ENCODE data around the gene GADL1.

GADL1 gene

DNA sequence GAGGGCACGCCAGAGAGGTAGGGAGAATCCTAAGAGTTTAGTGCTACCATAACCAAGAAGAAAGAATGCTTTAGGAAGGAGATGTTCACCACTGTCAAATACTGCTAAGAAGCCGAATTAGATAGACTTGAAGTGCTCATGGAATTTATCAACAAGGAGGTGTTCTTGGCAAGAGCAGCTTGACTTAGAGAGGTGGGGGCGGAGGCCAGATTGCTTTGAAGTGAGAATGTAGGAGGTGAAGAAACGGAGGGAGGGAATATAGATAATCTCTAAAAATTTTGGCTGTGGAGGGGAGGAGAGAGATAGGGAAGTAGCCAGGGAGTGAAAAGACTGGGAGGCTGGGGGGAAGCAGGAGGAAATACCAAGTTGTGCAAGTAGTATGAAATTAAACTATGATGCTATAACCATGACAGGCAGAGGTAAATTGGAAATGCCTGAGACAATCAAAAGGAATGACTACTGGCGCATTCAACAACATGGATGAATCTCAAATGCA lies 35.5 kb downstream of the GADL1 start:
- no peak overlapping the region for H3K4me3 Mint-ChIP-seq
- ATAC-seq (ENCODE audit: low read depth) (no peak), DNase-seq (ENCODE audit: low spot score in 2 of 2) (no peak)
- H3K27ac Mint-ChIP-seq: no peak overlapping the region
- peaks cover 4% of the 10 kb centered on the region for H3K27me3 Mint-ChIP-seq
- H3K4me1 Mint-ChIP-seq: no peaks in the 10 kb centered on the region
- no peaks in the 10 kb centered on the region for H3K9me3 Mint-ChIP-seq
- no peaks in the 10 kb centered on the region for H3K36me3 Mint-ChIP-seq

DNA sequence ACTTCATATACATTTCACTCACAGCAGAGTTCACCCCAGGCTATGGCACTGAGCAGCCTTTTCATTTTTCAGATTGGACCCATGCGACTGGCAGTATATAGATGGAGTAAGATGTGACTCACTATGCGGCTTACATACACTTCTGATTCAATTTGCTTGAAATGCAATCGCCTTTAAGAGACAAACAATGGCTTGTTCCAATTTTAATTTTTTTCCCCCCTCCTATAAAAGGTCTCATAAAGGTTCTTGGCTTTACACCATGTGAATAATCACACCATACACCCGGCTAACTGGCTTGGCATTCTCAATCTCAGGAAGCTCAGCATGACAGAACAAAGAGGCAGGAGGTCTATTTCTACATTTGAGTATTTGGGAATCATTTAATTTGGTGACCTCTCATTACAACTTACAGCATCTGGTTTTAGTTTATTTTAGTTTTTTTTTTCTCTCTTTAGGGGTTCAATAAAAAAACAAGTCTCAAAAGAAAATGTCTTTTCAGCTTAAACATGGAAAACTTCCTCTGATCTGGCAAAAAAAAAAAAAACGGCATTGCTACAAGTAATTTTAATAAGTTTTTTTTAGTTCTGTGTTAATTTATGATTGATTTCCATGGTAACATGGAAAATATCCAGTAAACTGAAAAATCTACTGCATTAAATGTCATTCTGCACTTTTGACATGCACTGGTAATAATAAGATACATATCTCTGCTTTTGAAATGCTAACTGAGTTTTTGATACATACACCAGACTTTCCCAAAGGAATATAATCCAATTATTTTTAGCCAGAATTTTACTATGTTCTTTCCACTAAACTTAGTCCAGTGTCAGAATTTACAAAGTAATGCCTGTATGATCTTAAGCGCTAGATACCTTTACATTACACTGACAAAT lies 38.8 kb downstream of the GADL1 start:
- Mint-ChIP-seq H3K4me3 (no peak overlapping the region), H3K4me1 (no peaks in the 10 kb centered on the region), H3K9me3 (no peaks in the 10 kb centered on the region), H3K27me3 (peaks cover 2% of the 10 kb centered on the region), H3K36me3 (no peaks in the 10 kb centered on the region), H3K27ac (no peak overlapping the region)
- ATAC-seq (ENCODE audit: low read depth): no peak
- DNase-seq (ENCODE audit: low spot score in 2 of 2): no peak

DNA sequence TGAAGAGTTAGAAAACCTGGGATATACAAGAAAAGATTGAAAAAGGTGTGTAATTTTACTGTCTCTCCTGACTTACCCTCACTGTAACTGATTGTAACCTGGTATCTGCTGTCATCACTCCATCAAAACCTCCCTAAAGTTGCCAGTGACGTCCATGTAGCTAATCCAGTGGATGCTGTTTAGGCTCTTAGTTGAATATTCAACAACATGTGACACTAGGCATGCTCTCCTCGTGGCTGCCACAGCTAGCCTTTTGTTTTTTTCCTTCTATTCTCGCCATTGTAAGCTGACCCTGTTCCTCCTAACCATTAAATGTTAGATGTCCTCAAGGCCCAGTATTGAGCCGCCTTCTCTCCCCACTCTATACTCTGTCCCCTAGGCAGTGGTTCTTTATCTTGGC lies 41.6 kb downstream of the GADL1 start:
- Mint-ChIP-seq H3K36me3 (no peaks in the 10 kb centered on the region), H3K4me1 (no peaks in the 10 kb centered on the region), H3K27ac (no peak overlapping the region), H3K27me3 (peaks cover 2% of the 10 kb centered on the region), H3K9me3 (no peaks in the 10 kb centered on the region), H3K4me3 (no peak overlapping the region)
- no peak for DNase-seq (ENCODE audit: low spot score in 2 of 2)
- no peak for ATAC-seq (ENCODE audit: low read depth)

DNA sequence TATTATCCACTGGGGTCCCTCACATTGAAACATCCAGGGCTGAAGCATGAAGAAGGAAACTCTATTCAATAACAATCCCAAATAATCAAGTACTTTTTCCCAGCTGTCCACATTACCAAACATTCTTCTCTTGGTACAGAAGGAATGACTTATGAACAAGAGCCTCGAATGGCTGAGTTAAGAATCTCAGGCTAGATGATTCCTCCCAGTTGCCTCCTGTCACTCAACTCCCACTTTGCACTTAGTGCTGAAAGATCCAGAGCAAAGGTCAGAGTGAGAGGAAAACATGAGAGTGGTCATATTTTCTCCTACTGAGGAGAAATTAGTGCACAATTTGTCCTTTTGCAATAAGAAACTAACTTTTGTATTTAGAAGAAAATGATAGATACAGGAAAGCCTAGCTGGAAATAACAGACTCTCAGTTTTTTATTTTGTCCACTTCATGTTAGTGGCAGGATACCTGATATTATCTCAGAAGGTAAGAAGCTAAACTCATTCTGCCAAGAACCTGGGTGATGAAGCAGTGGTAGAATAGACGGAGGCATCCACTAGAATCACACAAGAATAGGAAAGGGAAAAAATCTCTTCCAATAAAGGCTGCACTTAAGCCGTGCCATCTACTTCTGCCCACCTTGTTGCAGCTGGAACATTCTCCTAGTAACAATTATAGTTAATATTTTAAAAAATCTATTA lies 46.2 kb downstream of the GADL1 start:
- no peaks in the 10 kb centered on the region for H3K36me3 Mint-ChIP-seq
- no peaks in the 10 kb centered on the region for H3K4me1 Mint-ChIP-seq
- H3K9me3 Mint-ChIP-seq: no peaks in the 10 kb centered on the region
- ATAC-seq (ENCODE audit: low read depth): no peak
- DNase-seq (ENCODE audit: low spot score in 2 of 2): no peak
- no peak overlapping the region for H3K27ac Mint-ChIP-seq
- peaks cover 3% of the 10 kb centered on the region for H3K27me3 Mint-ChIP-seq
- no peak overlapping the region for H3K4me3 Mint-ChIP-seq

DNA sequence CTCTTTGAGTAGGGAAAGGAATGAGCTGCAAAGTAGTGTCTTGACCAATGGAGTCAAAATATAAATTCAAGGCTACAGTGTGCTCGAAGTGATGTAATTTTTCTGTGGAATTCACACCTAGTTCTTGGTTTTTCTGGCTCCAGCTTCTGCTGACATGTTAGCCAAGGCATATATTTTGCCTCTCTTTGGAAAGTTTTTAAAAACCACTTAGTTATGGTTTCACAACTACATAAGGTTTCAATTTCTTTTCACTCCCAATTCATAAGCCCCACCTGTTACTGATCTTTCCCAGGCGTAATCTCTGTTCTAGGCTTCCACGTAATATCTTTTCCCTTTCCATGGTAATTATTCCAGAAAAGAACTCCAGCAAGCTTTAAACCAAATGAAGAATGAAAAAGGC lies 46.9 kb downstream of the GADL1 start:
- no peak for ATAC-seq (ENCODE audit: low read depth)
- DNase-seq (ENCODE audit: low spot score in 2 of 2): no peak
- Mint-ChIP-seq H3K36me3 (no peaks in the 10 kb centered on the region), H3K4me3 (no peak overlapping the region), H3K27me3 (peaks cover 3% of the 10 kb centered on the region), H3K27ac (no peak overlapping the region), H3K9me3 (no peaks in the 10 kb centered on the region), H3K4me1 (no peaks in the 10 kb centered on the region)

DNA sequence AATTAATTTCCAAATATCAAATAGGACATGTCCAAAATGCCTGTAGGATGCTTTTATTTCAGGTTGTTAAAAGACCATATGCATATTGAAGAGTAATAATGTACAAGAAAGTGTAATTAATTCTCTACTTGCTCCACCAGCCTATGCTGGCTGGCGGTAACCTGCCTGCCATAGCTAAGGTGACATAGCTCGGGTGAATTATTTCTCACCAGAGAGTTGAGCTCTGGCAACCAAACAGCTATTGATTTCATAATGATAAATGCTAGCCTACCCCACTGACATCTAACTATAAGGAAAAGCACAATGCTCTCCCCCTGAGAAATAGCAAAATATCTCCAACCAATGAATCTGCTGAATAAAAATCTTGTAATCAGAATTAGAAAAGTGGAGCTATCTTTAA lies 48.9 kb downstream of the GADL1 start:
- no peak for ATAC-seq (ENCODE audit: low read depth)
- no peak for DNase-seq (ENCODE audit: low spot score in 2 of 2)
- H3K9me3 Mint-ChIP-seq: no peaks in the 10 kb centered on the region
- H3K27ac Mint-ChIP-seq: no peak overlapping the region
- H3K4me3 Mint-ChIP-seq: no peak overlapping the region
- H3K27me3 Mint-ChIP-seq: peaks cover 3% of the 10 kb centered on the region
- no peaks in the 10 kb centered on the region for H3K36me3 Mint-ChIP-seq
- no peaks in the 10 kb centered on the region for H3K4me1 Mint-ChIP-seq

DNA sequence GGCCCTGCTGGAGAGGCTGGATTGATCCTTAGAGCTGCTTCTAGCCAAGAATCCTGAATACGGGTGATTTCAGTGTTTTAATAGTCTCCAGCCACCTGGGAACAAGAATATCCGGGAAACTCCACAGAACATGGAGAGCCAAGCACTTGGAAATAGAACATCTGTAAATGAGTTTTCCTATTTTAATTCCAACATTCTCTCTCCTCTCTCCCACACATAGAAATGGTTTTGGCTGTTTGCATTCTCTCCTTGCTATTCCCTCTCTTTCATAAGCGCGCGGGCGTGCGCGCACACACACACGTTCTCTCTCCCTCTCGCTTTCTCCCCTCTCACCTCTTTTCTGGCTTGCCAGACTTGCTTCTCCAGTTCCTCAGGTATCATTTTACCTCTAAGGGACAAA lies 50.6 kb downstream of the GADL1 start:
- Mint-ChIP-seq H3K27ac (no peak overlapping the region), H3K4me3 (no peak overlapping the region), H3K27me3 (peaks cover 6% of the 10 kb centered on the region), H3K9me3 (no peaks in the 10 kb centered on the region), H3K4me1 (no peaks in the 10 kb centered on the region), H3K36me3 (no peaks in the 10 kb centered on the region)
- ATAC-seq (ENCODE audit: low read depth) (no peak), DNase-seq (ENCODE audit: low spot score in 2 of 2) (no peak)

DNA sequence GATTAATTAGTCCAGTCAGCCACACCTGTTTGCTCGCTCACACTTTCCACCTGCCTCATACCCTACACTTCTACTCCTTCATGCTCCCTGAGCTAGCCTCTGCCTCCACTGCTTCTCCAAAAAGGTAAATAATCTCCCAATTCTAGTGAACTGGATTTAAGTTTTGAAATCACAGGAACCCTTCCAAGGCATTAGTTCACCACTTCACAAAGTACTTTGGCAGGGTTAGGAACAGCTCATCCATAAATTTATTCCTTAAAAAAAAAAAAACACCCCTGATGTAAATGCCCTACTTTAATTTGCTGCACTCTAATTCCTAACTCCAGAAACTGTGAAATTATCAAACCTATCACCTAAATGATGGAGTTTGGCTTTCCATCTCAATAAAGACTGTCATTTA lies 58.3 kb downstream of the GADL1 start:
- no peak overlapping the region for H3K27ac Mint-ChIP-seq
- ATAC-seq (ENCODE audit: low read depth): no peak
- H3K4me3 Mint-ChIP-seq: no peak overlapping the region
- H3K36me3 Mint-ChIP-seq: no peaks in the 10 kb centered on the region
- no peaks in the 10 kb centered on the region for H3K4me1 Mint-ChIP-seq
- DNase-seq (ENCODE audit: low spot score in 2 of 2): no peak
- peaks cover 13% of the 10 kb centered on the region for H3K27me3 Mint-ChIP-seq
- no peaks in the 10 kb centered on the region for H3K9me3 Mint-ChIP-seq

DNA sequence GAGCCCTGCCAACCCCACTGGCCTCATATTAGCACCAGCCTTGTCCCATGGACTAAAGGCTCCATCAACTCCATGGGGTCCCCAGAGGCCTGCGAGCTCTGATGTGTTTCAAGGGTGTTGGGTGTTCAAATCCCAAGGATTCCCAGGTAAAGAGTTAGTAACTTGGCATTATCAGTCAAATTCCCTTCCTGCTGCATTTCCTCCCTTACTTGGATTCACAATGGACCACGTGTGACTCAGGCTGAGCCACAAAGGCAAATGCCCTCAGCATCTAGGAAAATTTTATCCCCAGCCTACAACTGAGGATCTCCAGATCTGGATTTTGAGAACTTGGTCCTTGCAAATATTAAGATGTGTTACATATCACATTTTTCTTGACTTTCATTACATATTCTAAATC lies 58.8 kb downstream of the GADL1 start:
- DNase-seq (ENCODE audit: low spot score in 2 of 2) (no peak), ATAC-seq (ENCODE audit: low read depth) (no peak)
- H3K27me3 Mint-ChIP-seq: peaks cover 14% of the 10 kb centered on the region
- H3K27ac Mint-ChIP-seq: no peak overlapping the region
- no peaks in the 10 kb centered on the region for H3K36me3 Mint-ChIP-seq
- H3K4me3 Mint-ChIP-seq: no peak overlapping the region
- no peaks in the 10 kb centered on the region for H3K4me1 Mint-ChIP-seq
- H3K9me3 Mint-ChIP-seq: no peaks in the 10 kb centered on the region

DNA sequence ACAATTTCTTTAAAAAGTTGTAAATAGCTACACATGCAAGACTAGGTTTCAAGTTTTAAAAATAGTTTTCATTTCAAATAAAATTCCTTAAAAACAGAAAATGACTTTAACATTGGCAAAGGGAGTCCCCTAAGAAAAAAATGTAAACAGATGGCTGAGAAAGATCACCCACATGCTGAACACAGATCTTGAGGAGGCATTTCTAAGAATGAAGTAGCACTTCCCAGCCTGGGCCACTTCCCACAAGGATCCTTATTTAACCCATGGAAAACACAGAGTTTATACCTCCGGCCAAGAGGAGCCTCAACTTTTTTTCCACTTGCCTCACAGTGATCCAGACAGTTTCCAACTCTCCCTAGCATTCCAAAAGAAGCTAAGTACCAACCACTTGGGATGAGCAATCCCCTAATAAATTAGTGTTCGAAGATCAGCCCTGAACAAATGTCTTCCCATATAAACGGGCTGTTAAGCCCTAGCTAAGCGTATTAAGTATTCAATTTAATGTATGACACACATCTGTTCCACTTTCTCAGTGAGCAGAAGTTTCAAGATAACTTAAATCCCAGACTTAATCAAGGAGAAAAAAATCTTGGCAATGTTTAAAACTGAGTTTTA lies 61.4 kb downstream of the GADL1 start:
- no peaks in the 10 kb centered on the region for H3K36me3 Mint-ChIP-seq
- no peak overlapping the region for H3K27ac Mint-ChIP-seq
- H3K4me1 Mint-ChIP-seq: no peaks in the 10 kb centered on the region
- no peak overlapping the region for H3K4me3 Mint-ChIP-seq
- no peak for DNase-seq (ENCODE audit: low spot score in 2 of 2)
- no peaks in the 10 kb centered on the region for H3K9me3 Mint-ChIP-seq
- ATAC-seq (ENCODE audit: low read depth): no peak
- H3K27me3 Mint-ChIP-seq: peaks cover 12% of the 10 kb centered on the region

DNA sequence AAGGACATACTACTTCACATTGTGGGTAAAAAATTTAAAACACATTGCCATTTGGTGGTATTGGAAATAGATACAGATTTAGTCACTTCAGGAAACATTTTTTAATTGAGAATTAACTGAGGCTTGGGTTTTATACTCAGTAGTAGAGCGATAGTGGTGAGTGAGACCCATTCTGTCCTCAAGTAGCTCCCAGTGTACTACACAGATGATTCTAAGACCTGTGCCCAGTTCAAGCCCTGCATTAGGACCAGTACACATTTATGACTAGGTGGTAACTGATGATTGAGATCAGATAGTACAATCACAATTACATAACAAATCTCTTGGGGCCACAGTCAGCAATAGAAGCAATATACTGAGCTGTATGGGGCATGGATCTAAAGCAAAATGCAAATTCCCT lies 67.4 kb downstream of the GADL1 start:
- Mint-ChIP-seq H3K27me3 (peaks cover 10% of the 10 kb centered on the region), H3K4me1 (no peaks in the 10 kb centered on the region), H3K36me3 (no peaks in the 10 kb centered on the region), H3K27ac (no peak overlapping the region), H3K4me3 (no peak overlapping the region), H3K9me3 (no peaks in the 10 kb centered on the region)
- ATAC-seq (ENCODE audit: low read depth): no peak
- no peak for DNase-seq (ENCODE audit: low spot score in 2 of 2)

DNA sequence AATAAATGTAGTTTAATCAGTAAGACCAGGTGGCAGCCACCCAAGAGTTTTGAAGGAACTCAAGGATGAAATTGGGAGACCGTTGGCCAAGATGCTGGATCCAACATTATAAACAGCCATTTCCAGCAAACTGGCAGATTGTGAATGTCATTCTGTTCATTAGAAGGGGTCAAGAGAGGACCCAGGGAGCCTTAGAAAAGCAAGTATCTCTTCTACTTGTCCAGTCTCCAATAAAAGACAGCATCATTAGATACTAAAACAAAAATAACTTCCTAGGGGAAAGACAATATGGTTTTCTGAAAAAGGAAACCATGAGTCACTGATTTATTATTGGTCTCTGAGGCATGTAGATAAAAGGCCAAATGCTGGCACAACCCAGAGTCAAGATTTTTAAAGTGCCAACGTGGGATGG lies 67.9 kb downstream of the GADL1 start:
- DNase-seq (ENCODE audit: low spot score in 2 of 2) (no peak), ATAC-seq (ENCODE audit: low read depth) (no peak)
- Mint-ChIP-seq H3K9me3 (no peaks in the 10 kb centered on the region), H3K27ac (no peak overlapping the region), H3K4me1 (no peaks in the 10 kb centered on the region), H3K27me3 (peaks cover 10% of the 10 kb centered on the region), H3K36me3 (no peaks in the 10 kb centered on the region), H3K4me3 (no peak overlapping the region)

DNA sequence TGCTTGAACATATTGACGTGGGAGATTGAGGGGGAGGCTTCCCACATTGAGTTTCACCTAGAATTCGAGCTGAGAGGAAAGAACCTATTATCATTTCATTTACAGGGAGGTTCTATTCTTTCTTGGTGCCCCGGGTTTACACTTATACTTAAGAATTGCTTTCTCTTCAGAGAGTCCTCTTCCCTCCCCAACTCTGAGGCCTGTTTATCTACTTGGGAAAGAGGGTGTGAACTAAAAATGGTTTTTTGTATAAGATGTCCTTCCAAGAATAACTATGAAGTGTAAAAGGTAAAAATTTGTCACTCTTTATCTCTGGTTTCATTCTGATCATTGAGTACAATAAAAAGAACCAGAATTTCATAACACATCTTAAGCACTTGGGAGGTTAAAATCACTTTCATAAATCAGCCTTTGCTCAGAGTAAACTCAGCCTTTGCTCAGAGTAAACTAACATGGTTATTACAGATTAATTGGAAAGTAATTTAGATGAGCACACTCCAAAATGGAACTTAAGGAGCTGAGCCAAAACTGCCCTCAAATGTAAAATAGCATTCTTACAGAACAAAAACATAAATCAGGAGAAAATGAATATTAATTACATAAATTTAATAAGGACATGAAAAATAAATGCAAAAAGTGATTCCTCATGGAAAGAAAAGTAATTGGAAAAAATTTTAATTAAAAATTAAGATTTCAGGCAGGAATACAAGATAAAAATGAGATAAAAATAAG lies 75.2 kb downstream of the GADL1 start:
- Mint-ChIP-seq H3K4me1 (no peaks in the 10 kb centered on the region), H3K27me3 (peaks cover 7% of the 10 kb centered on the region), H3K27ac (no peak overlapping the region), H3K4me3 (no peak overlapping the region), H3K36me3 (no peaks in the 10 kb centered on the region), H3K9me3 (no peaks in the 10 kb centered on the region)
- DNase-seq (ENCODE audit: low spot score in 2 of 2): no peak
- ATAC-seq (ENCODE audit: low read depth): no peak

DNA sequence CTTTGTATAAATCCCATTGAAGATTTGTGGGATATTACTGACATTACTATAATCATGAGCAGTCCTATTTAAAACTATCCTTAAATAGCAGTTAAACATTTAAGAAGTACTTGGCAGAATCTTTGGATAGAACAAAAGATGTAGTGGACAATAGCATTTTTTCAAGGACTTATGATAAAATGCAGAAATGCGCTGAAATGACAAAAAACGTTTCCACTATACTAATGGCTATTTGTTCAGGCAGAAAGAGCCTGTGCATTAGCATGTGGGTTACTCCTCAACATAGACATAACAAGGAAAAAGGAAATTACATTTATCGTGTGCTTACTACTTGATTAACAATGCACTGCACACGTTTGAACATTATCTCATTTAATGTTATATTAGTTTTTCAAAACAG lies 80.7 kb downstream of the GADL1 start:
- Mint-ChIP-seq H3K27ac (no peak overlapping the region), H3K4me1 (no peaks in the 10 kb centered on the region), H3K4me3 (no peak overlapping the region), H3K36me3 (no peaks in the 10 kb centered on the region), H3K9me3 (no peaks in the 10 kb centered on the region), H3K27me3 (peaks cover 7% of the 10 kb centered on the region)
- DNase-seq (ENCODE audit: low spot score in 2 of 2) (no peak), ATAC-seq (ENCODE audit: low read depth) (no peak)

Measured in memory B cell (primary cell).